ENCODE results near the gene INTS7.

GRCh38 chr1:211942583-211942982, 92.8 kb downstream of the INTS7 start:
- TF ChIP-seq CTCF (IDR thresholded peaks at IDR 0.05) (no peak), EZH2 (IDR thresholded peaks at IDR 0.05) (no peak)

Data from neural progenitor cell (in vitro differentiated cells).